K562 (cell line): ENCODE results near the gene DGCR6L. TPM values are rescaled to one million over a fixed set of nuclear protein-coding genes. Genes with fewer than 3 reads are reported as not detected.
"Not testable (repeated sequence)": the region's sequence is repeated elsewhere in the genome, so short reads cannot be mapped to it uniquely, and the experiment has no call there.

Experiments
- BCL6 ChIP-seq: fragments of 250-450 bp; sonication (Bioruptor Pico); IDR thresholded peaks from 2 replicates; pipeline ENCODE4 v1.4.0; 2020
- CBFB ChIP-seq: sonication (generic); formaldehyde crosslinking; IDR thresholded peaks from 2 replicates; pipeline ENCODE4 v1.4.0; 2020; ENCODE audit warnings: mild to moderate bottlenecking, missing genetic modification reagents
- CREB1 ChIP-seq, 2 experiments: sonication (generic) in 1 of 2; formaldehyde crosslinking in 1 of 2; IDR thresholded peaks; 2 replicates each; pipeline versions ENCODE4 v1.6.1 to v1.8.0; 2012 to 2022; ENCODE audit warnings: inconsistent platforms in 1 of 2, mild to moderate bottlenecking in 1 of 2, missing genetic modification reagents in 1 of 2, moderate library complexity in 1 of 2
- CXXC5 ChIP-seq: fragments of 250-450 bp; sonication (Bioruptor Pico); IDR thresholded peaks from 2 replicates; pipeline ENCODE4 v1.8.0; 2022; ENCODE audit warnings: inconsistent platforms, mild to moderate bottlenecking, moderate library complexity
- HMBOX1 ChIP-seq: sonication (generic); IDR thresholded peaks from 2 replicates; pipeline ENCODE4 v1.6.1; 2016
- KDM4B ChIP-seq, 2 experiments: fragments of 450-650 bp in 1 of 2; sonication (generic) in 1 of 2; IDR thresholded peaks; 2 replicates each; pipeline ENCODE4 v1.6.1; 2016 to 2017; ENCODE audit warnings: borderline replicate concordance in 2 of 2, antibody characterized with exemption in 1 of 2, low read depth in 1 of 2, mild to moderate bottlenecking in 1 of 2
- MTA2 ChIP-seq: fragments of 450-650 bp; IDR thresholded peaks from 2 replicates; pipeline ENCODE4 v1.6.1; 2016; ENCODE audit warnings: low read depth
- MTF1 ChIP-seq: fragments of 250-450 bp; sonication (Bioruptor Pico); IDR thresholded peaks from 2 replicates; pipeline ENCODE4 v1.9.0; 2021; ENCODE audit warnings: moderate library complexity, mild to moderate bottlenecking, inconsistent platforms, borderline replicate concordance
- RREB1 ChIP-seq: fragments of 250-450 bp; sonication (Bioruptor Pico); IDR thresholded peaks from 2 replicates; pipeline ENCODE4 v1.4.0; 2020
- ZNF143 ChIP-seq: sonication (generic); formaldehyde crosslinking; IDR thresholded peaks from 2 replicates; pipeline ENCODE4 v1.9.0; 2022; ENCODE audit warnings: mild to moderate bottlenecking, missing genetic modification reagents
- ZNF583 ChIP-seq: fragments of 250-450 bp; sonication (Bioruptor Pico); IDR thresholded peaks from 2 replicates; pipeline ENCODE4 v1.4.0; 2020
- ZNF830 ChIP-seq: fragments of 250-450 bp; sonication (Bioruptor Pico); IDR thresholded peaks from 2 replicates; pipeline ENCODE4 v1.5.0; 2021; ENCODE audit warnings: mild to moderate bottlenecking
- polyA plus RNA-seq, 8 experiments: library from polyadenylated mRNA; depleted of rRNA in 4 of 8; stranded (reverse) in 5 of 8; unstranded in 3 of 8; fragments of >200 nt; fragmentation: Nextera tagmentation in 2 of 8; fragmentation: Illumina TruSeq in 1 of 8; extraction: Ambion mirVana in 2 of 8; extraction: Trizol in 1 of 8; gene quantifications; 2 replicates each; pipeline versions ENCODE4 v1.2.1 to v1.2.3, GENCODE V29; 2011 to 2014; ENCODE audit warnings: inconsistent platforms in 1 of 8, missing spikeins in 1 of 8
- total RNA-seq, 7 experiments: library from RNA; depleted of rRNA in 6 of 7; stranded (reverse); fragments of >200 nt in 6 of 7; fragmentation: Illumina TruSeq in 2 of 7; extraction: Trizol in 2 of 7; gene quantifications; 2 replicates each; pipeline versions ENCODE4 v1.2.1 to v1.2.3, GENCODE V29; 2011 to 2021; ENCODE audit warnings: low replicate concordance in 1 of 7
- TF ChIP-seq, protein P1 (sequence below): sonication (generic); formaldehyde crosslinking; IDR thresholded peaks from 2 replicates; pipeline ENCODE4 v1.8.1; 2023; ENCODE audit warnings: mild to moderate bottlenecking, missing genetic modification reagents
- TF ChIP-seq, protein P2 (sequence below): fragments of 450-650 bp; formaldehyde crosslinking; conservative IDR thresholded peaks from 2 replicates; pipeline ENCODE4 v1.4.0; 2022; ENCODE audit warnings: mild to moderate bottlenecking, missing genetic modification characterization

Gene DGCR6L
- total and polyA plus RNA-seq, 9 of the 15 experiments (the other 6 are each of a cell fraction or from before 2014, with no cell fraction given), result 3.6 to 151 (median 51.0) TPM

- TF ChIP-seq RREB1 (CRISPR knock-in tag) (peak; percentile 19; the same call in 1 of the 2 replicates), KDM4B (IDR thresholded peaks at IDR 0.05; ENCODE audit: borderline replicate concordance in 2 of 2, low read depth in 1 of 2) (0 out of 4 replicates have a peak, but pooled peaks of 1 of the 2 experiments have one; percentile 37), CREB1 (CRISPR knock-in tag; IDR thresholded peaks at IDR 0.05) (peak; percentile 27; the same call in 1 of the 2 replicates), ZNF143 (CRISPR knock-in tag) (peak; percentile 13), MTF1 (CRISPR knock-in tag) (0 out of 2 replicates have a peak, but pooled peaks have one; percentile 3), BCL6 (CRISPR knock-in tag) (0 out of 2 replicates have a peak, but pooled peaks have one; percentile 42), ZNF583 (peak; percentile 69; the same call in 1 of the 2 replicates), HMBOX1 (peak; percentile 68; the same call in 1 of the 2 replicates), MTA2 (0 out of 2 replicates have a peak, but pooled peaks have one; percentile 5), CBFB (CRISPR knock-in tag) (peak; percentile 33; the same call in 1 of the 2 replicates), CXXC5 (0 out of 2 replicates have a peak, but pooled peaks have one; percentile 10), ZNF830 (CRISPR knock-in tag) (0 out of 2 replicates have a peak, but pooled peaks have one; percentile 21)
- TF ChIP-seq, protein P1, sequence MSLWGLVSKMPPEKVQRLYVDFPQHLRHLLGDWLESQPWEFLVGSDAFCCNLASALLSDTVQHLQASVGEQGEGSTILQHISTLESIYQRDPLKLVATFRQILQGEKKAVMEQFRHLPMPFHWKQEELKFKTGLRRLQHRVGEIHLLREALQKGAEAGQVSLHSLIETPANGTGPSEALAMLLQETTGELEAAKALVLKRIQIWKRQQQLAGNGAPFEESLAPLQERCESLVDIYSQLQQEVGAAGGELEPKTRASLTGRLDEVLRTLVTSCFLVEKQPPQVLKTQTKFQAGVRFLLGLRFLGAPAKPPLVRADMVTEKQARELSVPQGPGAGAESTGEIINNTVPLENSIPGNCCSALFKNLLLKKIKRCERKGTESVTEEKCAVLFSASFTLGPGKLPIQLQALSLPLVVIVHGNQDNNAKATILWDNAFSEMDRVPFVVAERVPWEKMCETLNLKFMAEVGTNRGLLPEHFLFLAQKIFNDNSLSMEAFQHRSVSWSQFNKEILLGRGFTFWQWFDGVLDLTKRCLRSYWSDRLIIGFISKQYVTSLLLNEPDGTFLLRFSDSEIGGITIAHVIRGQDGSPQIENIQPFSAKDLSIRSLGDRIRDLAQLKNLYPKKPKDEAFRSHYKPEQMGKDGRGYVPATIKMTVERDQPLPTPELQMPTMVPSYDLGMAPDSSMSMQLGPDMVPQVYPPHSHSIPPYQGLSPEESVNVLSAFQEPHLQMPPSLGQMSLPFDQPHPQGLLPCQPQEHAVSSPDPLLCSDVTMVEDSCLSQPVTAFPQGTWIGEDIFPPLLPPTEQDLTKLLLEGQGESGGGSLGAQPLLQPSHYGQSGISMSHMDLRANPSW (CRISPR knock-in tag), result peak; percentile 12; the same call in 1 of the 2 replicates
- not testable (repeated sequence) for TF ChIP-seq CREB1 (IDR thresholded peaks at IDR 0.05)
- TF ChIP-seq, protein P2, sequence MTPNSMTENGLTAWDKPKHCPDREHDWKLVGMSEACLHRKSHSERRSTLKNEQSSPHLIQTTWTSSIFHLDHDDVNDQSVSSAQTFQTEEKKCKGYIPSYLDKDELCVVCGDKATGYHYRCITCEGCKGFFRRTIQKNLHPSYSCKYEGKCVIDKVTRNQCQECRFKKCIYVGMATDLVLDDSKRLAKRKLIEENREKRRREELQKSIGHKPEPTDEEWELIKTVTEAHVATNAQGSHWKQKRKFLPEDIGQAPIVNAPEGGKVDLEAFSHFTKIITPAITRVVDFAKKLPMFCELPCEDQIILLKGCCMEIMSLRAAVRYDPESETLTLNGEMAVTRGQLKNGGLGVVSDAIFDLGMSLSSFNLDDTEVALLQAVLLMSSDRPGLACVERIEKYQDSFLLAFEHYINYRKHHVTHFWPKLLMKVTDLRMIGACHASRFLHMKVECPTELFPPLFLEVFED (CRISPR knock-in tag), result 0 out of 2 replicates have a peak, but pooled peaks have one; percentile 6
Measured at GRCh38 chr22:20320659-20321551, 1.0 kb upstream of the DGCR6L start (continued).
